ENCODE data around the gene TREX2. TPM values are rescaled to one million over a fixed set of nuclear protein-coding genes. Genes with fewer than 3 reads are reported as not detected.

Gene TREX2
- total and polyA plus RNA-seq, 2 experiments from 2014 or later: 0.81 to 1.7 TPM

- Histone ChIP-seq H3K4me3 (no peak overlapping the region), H3K4me2 (no peak overlapping the region), H3K27ac (ENCODE audit: low read depth) (no peak overlapping the region), H3K27me3 (ENCODE audit: insufficient read depth) (peaks cover 12% of the 10 kb centered on the region; the same call in 1 of the 2 replicates), H3K79me2 (replicated peaks; ENCODE audit: insufficient read depth) (no peaks in the 10 kb centered on the region), H3F3A (replicated peaks; ENCODE audit: low read depth) (no peaks in the 10 kb centered on the region), H3K9me2 (ENCODE audit: insufficient read depth) (no peaks in the 10 kb centered on the region), H2AFZ (no peak overlapping the region), H3K36me3 (ENCODE audit: insufficient read depth) (no peaks in the 10 kb centered on the region), H4K20me1 (replicated peaks; ENCODE audit: insufficient read depth) (no peaks in the 10 kb centered on the region), H3K4me1 (ENCODE audit: insufficient read depth) (no peaks in the 10 kb centered on the region)
- no peaks in the 10 kb centered on the region for H3K36me3 Mint-ChIP-seq (ENCODE audit: low read depth)
- ATAC-seq (no peak), DNase-seq (ENCODE audit: low spot score) (no peak)
- no peak for TF ChIP-seq STAT1 (IDR thresholded peaks at IDR 0.05; ENCODE audit: unreplicated experiment)
- TF ChIP-seq REST (IDR thresholded peaks at IDR 0.05; ENCODE audit: unreplicated experiment): no peak
- TF ChIP-seq ZNF462 (CRISPR knock-in tag; IDR thresholded peaks at IDR 0.05): no peak
- TF ChIP-seq JUNB (IDR thresholded peaks at IDR 0.05; ENCODE audit: unreplicated experiment): no peak
- TF ChIP-seq ETS1 (IDR thresholded peaks at IDR 0.05): no peak
- no peak for TF ChIP-seq CTCF (conservative IDR thresholded peaks at IDR 0.05; ENCODE audit: low read depth in 2 of 2)
- no peak for TF ChIP-seq EZH2phosphoT487 (IDR thresholded peaks at IDR 0.05; ENCODE audit: unreplicated experiment)
- no peak for TF ChIP-seq NANOG (IDR thresholded peaks at IDR 0.05; ENCODE audit: borderline replicate concordance)
- no peak for TF ChIP-seq POLR2AphosphoS5 (IDR thresholded peaks at IDR 0.05; ENCODE audit: low read depth)
- TF ChIP-seq ZNF114 (CRISPR knock-in tag; IDR thresholded peaks at IDR 0.05): no peak
- no peak for TF ChIP-seq CREB1 (CRISPR knock-in tag; IDR thresholded peaks at IDR 0.05; ENCODE audit: low read depth)
- no peak for TF ChIP-seq EZH2 (IDR thresholded peaks at IDR 0.05; ENCODE audit: low read depth, unreplicated experiment)
- no peak for TF ChIP-seq ZNF331 (CRISPR knock-in tag; IDR thresholded peaks at IDR 0.05; ENCODE audit: low read depth)
- no peaks in the 10 kb centered on the region; the same call in 1 of the 3 replicates for H3K9me3 Mint-ChIP-seq
- H3K27ac Mint-ChIP-seq: no peak overlapping the region
- peaks cover 17% of the 10 kb centered on the region for H3K27me3 Mint-ChIP-seq (ENCODE audit: insufficient read depth, low read depth, poor library complexity)
- H3K4me1 Mint-ChIP-seq: peaks cover 6% of the 10 kb centered on the region; the same call in 2 of the 3 replicates
- H3K4me3 Mint-ChIP-seq: no peak overlapping the region
These were observed 39.0 kb downstream of the TREX2 start for GRCh38 chrX:153406903-153407302.

Data from GM23338 (cell line).